Stimulated activated CD4-positive, alpha-beta T cell treated with anti-CD3 and anti-CD28 coated beads, Interleukin-2, amount 100 ng/mL, for 24 hours (primary cell): ENCODE results near the gene QKI.
"Not testable (repeated sequence)": the region's sequence is repeated elsewhere in the genome, so short reads cannot be mapped to it uniquely, and the experiment has no call there.

Source experiments
- DNase-seq, 2 donors: peaks; one replicate each; pipeline ENCODE4 v3.0.0-alpha.2; 2020

The QKI gene

DNA sequence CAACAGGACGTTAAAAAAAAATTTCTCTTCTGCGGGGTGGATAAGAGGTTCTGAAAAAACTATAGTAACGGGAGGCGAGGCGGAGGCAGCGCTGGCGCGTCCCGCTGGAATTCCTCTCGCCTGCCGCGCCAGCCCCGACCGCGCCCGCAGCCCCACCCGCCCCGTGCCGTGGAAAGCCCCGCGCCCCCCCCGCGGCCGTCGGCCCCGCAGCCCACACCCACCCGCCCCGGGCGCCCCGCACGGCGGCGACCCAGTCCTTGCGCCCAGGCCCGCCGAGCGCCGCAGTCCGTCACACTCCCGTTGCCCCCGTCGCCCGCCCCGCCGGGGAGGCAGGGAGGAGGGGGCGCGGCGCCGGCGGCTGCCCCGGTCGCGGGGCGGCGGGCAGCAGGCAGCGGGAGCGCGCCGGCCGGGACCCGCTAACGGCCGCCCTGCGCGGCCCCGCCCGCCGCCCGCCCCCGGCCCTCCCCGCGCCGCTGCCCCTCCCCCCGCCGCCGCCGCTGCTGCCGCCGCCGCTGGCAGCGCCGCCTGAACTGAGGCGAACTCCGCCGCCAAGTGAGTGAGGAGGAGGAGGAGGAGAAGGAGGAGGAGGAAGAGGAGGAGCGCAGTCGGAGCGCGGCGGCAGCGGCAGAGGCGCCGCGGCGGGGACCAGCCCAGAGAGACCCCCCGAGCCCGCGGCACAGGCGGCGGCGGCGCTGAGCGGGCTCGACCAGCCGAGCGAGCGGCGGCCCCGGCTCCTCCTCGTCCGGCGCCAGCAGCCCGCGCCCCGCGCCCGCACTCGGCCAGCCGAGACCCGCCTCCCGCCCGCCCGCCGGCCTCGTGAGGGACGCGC, at the start of gene QKI:
QKI (plus strand) TSS at position 602 of the 829 bp plus-strand sequence. CDS start 476 bp downstream, outside the sequence.
- DNase-seq, result peak; percentile 81 to 82

GRCh38 chr6:163366288-163366687, 48.2 kb upstream of the QKI start:
- no peak for DNase-seq

GRCh38 chr6:163367497-163368183, 46.9 kb upstream of the QKI start:
- DNase-seq, result no peak

- no peak for DNase-seq
Measured at GRCh38 chr6:163369141-163369540, 45.4 kb upstream of the QKI start.

DNA sequence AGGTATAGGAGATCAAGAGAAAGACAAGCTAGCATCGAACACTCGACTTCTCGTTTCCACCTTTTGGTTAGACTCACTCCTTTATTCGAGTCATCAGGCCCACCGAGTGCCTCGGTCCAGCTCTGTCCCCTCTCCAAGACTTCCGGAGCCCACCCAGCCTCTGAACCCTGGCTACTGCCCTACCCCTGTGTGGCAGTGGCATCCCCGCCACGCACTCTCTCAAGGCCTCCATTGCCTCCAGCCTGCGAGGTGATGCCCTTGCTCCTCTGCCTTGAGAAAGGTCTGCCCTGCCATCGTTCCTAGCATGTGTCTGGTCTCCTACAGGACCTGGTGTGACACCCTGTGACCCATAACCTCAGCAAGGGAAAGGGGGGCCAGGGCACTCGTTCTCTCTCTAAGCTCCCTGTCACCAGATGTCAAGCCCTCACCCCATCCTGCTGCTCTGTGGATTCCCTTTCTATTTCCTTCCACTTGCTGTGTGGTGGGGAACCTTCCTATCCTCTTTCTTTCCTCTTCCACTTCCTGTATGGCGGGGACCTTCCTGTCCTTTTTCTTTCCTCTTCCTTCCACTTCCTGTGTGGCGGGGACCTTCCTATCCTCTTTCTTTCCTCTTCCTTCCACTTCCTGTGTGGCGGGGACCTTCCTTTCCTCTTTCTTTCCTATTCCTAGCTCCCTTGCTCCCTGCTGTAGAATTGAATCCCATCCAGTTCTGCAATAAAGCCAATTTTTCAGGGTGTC, 44.7 kb upstream of the QKI start:
- no peak for DNase-seq

- DNase-seq, result no peak
Measured at GRCh38 chr6:163370464-163371117, 43.9 kb upstream of the QKI start.

DNA sequence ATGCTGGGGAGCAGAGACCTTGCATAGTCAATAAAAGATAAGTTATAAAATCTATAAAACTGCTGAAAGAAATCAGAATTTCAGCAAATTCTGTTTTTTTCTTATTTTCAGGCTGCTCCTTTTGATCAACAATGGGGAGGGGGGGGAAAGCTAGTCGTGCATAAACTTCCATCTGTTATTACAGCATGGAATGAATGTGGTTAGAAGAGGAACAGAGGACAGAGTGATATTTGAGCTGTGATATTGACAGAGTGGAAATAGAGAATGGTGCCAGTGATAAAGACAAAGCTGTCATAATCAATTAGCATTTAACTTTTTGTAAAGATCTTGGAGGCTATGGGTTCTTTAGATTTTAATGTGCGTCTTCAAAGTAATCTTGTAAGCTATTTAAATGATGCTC, 43.4 kb upstream of the QKI start:
- no peak for DNase-seq

GRCh38 chr6:163373240-163373639, 41.3 kb upstream of the QKI start:
- no peak for DNase-seq

DNA sequence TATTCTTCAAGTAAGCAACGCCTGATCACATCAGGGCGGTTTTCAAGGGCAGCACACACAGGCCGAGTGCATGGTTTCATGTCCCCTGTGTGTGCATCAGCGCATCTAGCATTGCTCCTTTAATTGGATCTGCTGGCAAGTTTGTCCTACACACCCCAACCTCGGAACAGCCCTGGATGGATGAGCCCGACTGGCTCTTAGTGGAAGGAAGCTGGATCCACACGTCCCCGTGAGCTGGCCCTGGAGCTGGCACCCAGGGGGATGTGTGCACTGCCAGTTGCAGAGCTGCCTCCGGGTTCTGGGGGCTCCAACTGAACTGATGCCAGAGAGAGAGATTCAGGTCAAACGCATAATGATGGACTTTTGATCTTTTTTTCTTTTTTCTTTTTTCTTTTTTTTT, 39.2 kb upstream of the QKI start:
- DNase-seq, result no peak

- no peak for DNase-seq
Measured at GRCh38 chr6:163376187-163376586, 38.3 kb upstream of the QKI start.

DNA sequence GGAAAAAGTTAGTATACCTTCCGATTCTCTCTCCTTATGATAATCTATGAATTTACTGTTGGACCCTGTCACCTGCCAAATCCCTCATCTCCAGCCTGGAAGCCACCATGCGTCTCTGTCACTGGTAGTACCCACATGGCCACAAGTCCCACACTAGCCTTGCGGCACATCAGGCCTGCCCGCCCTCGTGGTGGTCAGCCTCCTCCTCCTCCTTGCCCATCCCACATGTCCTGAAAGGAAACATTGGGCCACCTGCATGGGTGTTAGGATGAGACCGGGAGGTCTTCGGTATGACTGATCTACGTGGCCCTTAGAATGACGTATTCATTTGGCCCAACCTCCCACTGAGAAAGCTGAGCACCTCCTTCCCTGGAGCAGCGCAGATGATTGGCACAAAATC, 37.0 kb upstream of the QKI start:
- no peak for DNase-seq

- DNase-seq, result no peak
Measured at GRCh38 chr6:163380216-163380615, 34.3 kb upstream of the QKI start.

DNA sequence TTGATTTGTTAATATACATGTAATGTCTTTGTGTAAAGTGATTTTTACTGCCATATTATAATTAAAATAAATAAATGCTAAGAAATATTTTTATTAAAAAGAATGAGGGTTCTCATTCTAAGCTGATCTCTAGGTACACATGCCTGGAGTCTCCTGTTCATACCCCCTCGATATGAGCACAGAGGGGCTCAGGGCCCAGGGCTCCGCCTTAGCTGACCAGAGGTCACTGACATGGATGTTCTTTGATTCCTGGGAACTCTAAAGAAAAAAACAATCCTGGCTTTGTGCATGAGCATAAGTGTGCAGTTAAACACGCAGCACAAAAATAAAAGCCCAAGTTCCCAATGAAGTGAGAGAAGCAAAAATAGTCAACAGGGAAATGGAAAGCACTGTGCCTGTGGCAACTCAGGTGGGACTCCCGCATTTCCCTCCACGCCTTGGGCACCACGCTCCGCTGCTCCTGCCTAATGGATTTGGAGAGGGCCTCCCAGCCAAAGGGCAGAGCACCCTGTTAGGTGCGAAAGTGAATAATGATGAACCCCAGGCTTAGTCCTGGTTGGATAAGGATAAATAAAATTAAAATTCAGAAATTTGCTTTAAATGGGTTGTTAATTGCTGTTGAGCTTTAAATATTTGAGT, 33.3 kb upstream of the QKI start:
- no peak for DNase-seq

DNA sequence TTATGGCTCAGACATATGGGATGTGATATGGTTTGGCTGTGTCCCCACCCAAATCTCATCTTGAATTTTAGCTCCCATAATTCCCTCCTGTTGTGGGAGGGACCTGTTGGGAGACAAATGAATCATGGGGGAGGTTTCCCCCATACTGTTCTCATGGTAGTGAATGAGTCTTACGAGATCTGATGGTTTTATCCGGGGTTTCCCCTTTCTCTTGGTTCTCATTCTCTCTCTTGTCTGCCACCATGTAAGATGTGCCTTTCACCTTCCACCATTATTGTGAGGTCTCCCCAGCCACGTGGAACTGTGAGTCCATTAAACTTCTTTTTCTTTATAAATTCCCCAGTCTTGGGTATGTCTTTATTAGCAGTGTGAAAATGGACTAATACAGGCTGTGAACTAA, 31.1 kb upstream of the QKI start:
- DNase-seq, result not testable (repeated sequence)

DNA sequence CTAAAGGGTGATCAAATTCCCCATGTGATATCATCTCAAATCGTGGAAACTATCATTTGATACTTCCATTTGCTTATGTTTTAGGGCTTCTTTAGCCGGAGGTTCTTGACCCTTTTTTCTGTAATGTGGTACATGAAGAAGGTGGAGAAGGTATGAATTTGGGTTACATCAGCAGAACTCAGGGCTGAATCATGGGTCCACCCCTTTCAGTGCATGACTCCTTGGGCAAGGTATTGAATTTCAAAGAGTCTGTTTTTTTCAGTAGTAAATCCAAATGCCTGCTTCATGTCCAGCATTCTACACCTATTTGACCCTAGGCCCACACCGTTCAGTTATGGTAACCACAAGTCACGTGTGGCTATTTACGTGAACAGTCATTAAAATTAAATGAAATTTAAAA, 30.6 kb upstream of the QKI start:
- no peak for DNase-seq

DNA sequence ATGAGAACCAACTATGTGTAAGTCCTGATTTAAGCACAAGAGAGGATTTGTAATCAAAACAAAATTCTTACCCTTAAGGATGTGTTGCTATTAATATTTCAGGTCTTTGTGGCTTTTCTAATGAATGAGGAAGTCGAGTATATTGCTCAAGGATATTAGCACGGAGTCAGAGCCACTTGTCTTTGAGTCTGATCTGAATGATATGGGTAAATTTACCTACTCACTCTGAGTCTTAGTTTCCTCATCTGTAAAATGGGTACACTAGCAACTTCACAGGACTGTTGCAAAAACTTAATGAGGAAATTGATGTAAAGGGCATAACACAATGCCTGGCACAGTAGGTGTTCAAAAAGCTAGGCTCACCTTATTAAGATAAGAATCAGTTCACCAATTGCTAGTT, 30.0 kb upstream of the QKI start:
- no peak for DNase-seq

DNA sequence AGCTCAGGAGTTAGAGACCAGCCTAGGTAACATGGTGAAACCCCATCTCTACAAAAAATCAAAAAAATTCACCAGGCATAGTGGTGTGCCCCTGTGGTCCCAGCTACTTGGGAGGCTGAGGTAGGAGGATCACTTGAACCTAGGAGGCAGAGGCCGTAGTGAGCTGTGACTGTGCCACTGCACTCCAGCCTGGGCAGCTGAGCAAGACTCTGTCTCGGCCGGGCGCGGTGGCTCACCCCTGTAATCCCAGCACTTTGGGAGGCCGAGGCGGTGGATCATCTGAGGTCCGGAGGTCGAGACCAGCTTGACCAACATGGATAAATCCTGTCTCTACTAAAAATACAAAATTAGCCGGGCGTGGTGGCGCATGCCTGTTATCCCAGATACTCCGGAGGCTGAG, 29.0 kb upstream of the QKI start:
- DNase-seq, result not testable (repeated sequence)

GRCh38 chr6:163386329-163386908, 28.1 kb upstream of the QKI start:
- DNase-seq, result no peak

GRCh38 chr6:163387317-163387716, 27.2 kb upstream of the QKI start:
- DNase-seq, result no peak

- no peak for DNase-seq
Measured at GRCh38 chr6:163389354-163389753, 25.2 kb upstream of the QKI start.

GRCh38 chr6:163390770-163391169, 23.7 kb upstream of the QKI start:
- no peak for DNase-seq

DNA sequence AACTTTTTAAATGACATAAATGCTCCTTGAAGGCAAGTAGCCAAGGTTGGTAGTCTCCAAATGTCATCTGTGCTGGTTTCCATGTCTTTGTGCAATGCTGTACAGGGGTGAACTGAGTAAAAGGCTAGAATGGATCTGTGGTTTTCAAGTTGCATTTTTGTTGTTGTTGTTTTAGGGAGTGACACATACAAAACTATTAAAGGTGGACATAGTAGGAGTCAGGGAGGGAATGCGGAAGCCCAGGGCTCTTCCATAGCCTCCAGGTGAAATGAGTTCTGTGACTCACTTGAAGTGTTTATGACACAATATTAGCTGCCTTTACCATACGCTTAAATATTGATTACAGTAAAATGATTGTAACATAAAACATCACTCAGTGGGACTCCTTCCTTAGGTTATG, 22.5 kb upstream of the QKI start:
- DNase-seq, result no peak
